Stimulated activated memory B cell treated with anti-CD40 and anti-IgM and Interleukin-4, amounts not matched to agents 10 μg/mL and 1 μg/mL and 100 μg/mL, for 72 hours (primary cell): Measurements from ENCODE around the gene CDH23.
A peak's percentile ranks its signal among the peaks of the same experiment; 100 is the strongest.

Experiments used
- ATAC-seq: fragments of 150-1000 bp; cut with Tn5 transposase; 2 replicates; pipeline ENCODE4 v1.10.0; 2021
- H3K27ac Mint-ChIP-seq: one replicate; pipeline ENCODE4 v1.8.0; 2022; ENCODE audit warnings: mild to moderate bottlenecking, mixed read lengths
- H3K27me3 Mint-ChIP-seq: one replicate; pipeline ENCODE4 v1.8.0; 2022; ENCODE audit warnings: mixed read lengths
- H3K36me3 Mint-ChIP-seq: one replicate; pipeline ENCODE4 v1.8.0; 2022; ENCODE audit warnings: mixed read lengths
- H3K4me1 Mint-ChIP-seq: one replicate; pipeline ENCODE4 v1.8.0; 2022; ENCODE audit warnings: mixed read lengths
- H3K4me3 Mint-ChIP-seq: one replicate; pipeline ENCODE4 v1.8.0; 2022; ENCODE audit warnings: mild to moderate bottlenecking, moderate library complexity, mixed read lengths
- H3K9me3 Mint-ChIP-seq: one replicate; pipeline ENCODE4 v1.8.0; 2022; ENCODE audit warnings: mixed read lengths

Gene CDH23

GRCh38 chr10:71691405-71691804 is 294.7 kb downstream of the CDH23 start:
- Mint-ChIP-seq H3K36me3 (peaks cover 5% of the 10 kb centered on the region), H3K4me3 (no peak overlapping the region), H3K27ac (peak overlapping the region; percentile 33), H3K9me3 (peaks cover 4% of the 10 kb centered on the region), H3K27me3 (no peaks in the 10 kb centered on the region), H3K4me1 (peaks cover 36% of the 10 kb centered on the region)
- ATAC-seq = no peak

- Mint-ChIP-seq H3K4me1 (peaks cover 50% of the 10 kb centered on the region), H3K9me3 (peaks cover 4% of the 10 kb centered on the region), H3K4me3 (no peak overlapping the region), H3K36me3 (peaks cover 5% of the 10 kb centered on the region), H3K27me3 (no peaks in the 10 kb centered on the region), H3K27ac (no peak overlapping the region)
- ATAC-seq = no peak
Measured at GRCh38 chr10:71692598-71693306, 296.0 kb downstream of the CDH23 start.

DNA sequence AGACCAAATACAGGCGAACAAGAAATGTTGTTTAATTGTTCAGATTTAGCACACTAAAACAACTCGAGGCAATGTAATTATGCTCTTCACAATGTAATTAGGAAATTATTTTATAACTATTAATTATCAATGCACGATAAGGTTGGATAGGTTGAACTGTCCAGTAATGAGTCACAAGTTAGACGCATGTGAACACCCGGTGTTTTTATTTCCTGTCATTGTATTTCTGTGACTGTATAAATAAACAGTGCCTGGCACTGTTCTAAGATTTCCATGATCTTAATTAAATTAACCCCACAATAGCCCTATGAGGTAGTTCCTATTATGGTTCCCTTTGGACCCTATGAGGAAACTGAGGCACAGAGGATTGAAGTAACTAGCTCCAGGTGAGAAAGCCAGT is 296.7 kb downstream of the CDH23 start:
- Mint-ChIP-seq H3K27ac (peak overlapping the region; percentile 73), H3K4me3 (no peak overlapping the region), H3K4me1 (peaks cover 51% of the 10 kb centered on the region), H3K36me3 (peaks cover under 1% of the 10 kb centered on the region), H3K27me3 (no peaks in the 10 kb centered on the region), H3K9me3 (peaks cover under 1% of the 10 kb centered on the region)
- no peak for ATAC-seq

GRCh38 chr10:71694039-71694501 is 297.4 kb downstream of the CDH23 start:
- no peaks in the 10 kb centered on the region for H3K36me3 Mint-ChIP-seq
- peak; percentile 32 for ATAC-seq
- H3K27ac Mint-ChIP-seq = peak overlapping the region; percentile 73
- no peaks in the 10 kb centered on the region for H3K9me3 Mint-ChIP-seq
- no peaks in the 10 kb centered on the region for H3K27me3 Mint-ChIP-seq
- H3K4me3 Mint-ChIP-seq = peak overlapping the region; percentile 51
- H3K4me1 Mint-ChIP-seq = peaks cover 54% of the 10 kb centered on the region

- peak overlapping the region; percentile 73 for H3K27ac Mint-ChIP-seq
- peaks cover 54% of the 10 kb centered on the region for H3K4me1 Mint-ChIP-seq
- no peaks in the 10 kb centered on the region for H3K9me3 Mint-ChIP-seq
- H3K4me3 Mint-ChIP-seq = peak overlapping the region; percentile 51
- no peaks in the 10 kb centered on the region for H3K27me3 Mint-ChIP-seq
- peak; percentile 96 for ATAC-seq
- H3K36me3 Mint-ChIP-seq = no peaks in the 10 kb centered on the region
Measured at GRCh38 chr10:71694567-71694968, 297.8 kb downstream of the CDH23 start.

- Mint-ChIP-seq H3K36me3 (no peaks in the 10 kb centered on the region), H3K4me1 (peaks cover 54% of the 10 kb centered on the region), H3K9me3 (no peaks in the 10 kb centered on the region), H3K27ac (peak overlapping the region; percentile 73), H3K4me3 (no peak overlapping the region), H3K27me3 (no peaks in the 10 kb centered on the region)
- ATAC-seq = no peak
Measured at GRCh38 chr10:71695502-71696476, 299.1 kb downstream of the CDH23 start.

- no peaks in the 10 kb centered on the region for H3K36me3 Mint-ChIP-seq
- H3K27ac Mint-ChIP-seq = peak overlapping the region; percentile 51
- H3K9me3 Mint-ChIP-seq = no peaks in the 10 kb centered on the region
- peak; percentile 40 for ATAC-seq
- H3K4me1 Mint-ChIP-seq = peaks cover 54% of the 10 kb centered on the region
- no peak overlapping the region for H3K4me3 Mint-ChIP-seq
- no peaks in the 10 kb centered on the region for H3K27me3 Mint-ChIP-seq
Measured at GRCh38 chr10:71696628-71697326, 300.1 kb downstream of the CDH23 start.

DNA sequence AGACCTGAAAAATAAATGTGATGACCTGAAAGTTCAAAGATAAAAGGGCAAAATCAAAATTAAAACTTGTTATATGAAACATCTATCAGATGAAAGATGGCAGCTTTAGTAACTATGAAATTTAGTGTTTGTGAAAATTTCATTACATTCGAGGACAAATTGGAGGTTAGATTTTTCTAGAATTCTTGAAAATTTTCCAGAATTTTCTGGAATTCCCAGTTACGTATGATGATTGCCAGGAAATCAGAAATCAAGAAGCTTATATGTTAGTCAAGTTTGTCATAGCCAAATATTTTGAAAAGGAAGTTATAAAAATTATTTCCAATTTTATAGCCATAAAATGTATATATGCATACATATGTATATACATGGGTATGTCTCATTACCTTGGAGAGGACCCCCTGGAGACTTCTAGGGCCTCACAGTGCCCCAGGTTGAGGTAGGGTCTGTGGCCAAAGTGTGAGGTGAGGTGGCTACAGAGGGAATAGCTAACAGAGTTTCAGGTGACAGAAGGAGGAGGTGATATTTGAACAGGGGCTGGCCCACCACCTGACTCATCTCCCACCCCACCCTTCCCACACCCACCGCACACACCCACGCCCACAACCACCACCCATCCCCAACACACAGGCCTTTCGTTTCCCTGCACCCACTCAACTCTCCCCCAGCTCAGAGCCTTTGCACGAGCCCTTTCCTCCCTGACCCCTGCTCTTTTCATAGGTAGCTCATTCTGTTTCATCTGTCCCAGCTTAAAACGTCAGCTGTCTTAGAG is 301.4 kb downstream of the CDH23 start:
- H3K4me1 Mint-ChIP-seq = peaks cover 54% of the 10 kb centered on the region
- peak overlapping the region; percentile 51 for H3K27ac Mint-ChIP-seq
- H3K4me3 Mint-ChIP-seq = no peak overlapping the region
- no peaks in the 10 kb centered on the region for H3K9me3 Mint-ChIP-seq
- no peaks in the 10 kb centered on the region for H3K27me3 Mint-ChIP-seq
- no peaks in the 10 kb centered on the region for H3K36me3 Mint-ChIP-seq
- ATAC-seq = peak; percentile 24

DNA sequence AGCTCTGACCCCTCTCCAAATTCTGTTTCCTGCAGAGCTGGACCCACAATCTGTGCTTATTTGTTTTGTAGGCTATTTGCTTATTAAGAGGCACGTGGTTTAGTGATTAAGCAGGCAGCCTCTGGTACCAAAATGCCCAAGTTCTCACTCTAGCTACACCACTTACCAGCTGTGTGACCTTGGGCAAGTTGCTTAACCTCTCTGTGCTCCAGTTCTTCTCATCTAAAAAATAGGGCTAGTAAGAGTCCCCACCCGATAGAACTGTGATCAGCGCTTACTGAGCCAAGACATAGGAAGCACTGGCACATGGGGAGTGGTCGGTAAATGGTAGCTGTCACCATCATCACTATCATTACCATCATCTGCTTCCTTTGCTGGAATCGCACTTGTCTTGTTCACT is 302.0 kb downstream of the CDH23 start:
- no peak for ATAC-seq
- peaks cover 49% of the 10 kb centered on the region for H3K4me1 Mint-ChIP-seq
- no peaks in the 10 kb centered on the region for H3K36me3 Mint-ChIP-seq
- H3K9me3 Mint-ChIP-seq = no peaks in the 10 kb centered on the region
- H3K27ac Mint-ChIP-seq = peak overlapping the region; percentile 27
- no peak overlapping the region for H3K4me3 Mint-ChIP-seq
- no peaks in the 10 kb centered on the region for H3K27me3 Mint-ChIP-seq

- Mint-ChIP-seq H3K4me3 (no peak overlapping the region), H3K4me1 (peaks cover 28% of the 10 kb centered on the region), H3K27me3 (no peaks in the 10 kb centered on the region), H3K27ac (no peak overlapping the region), H3K36me3 (no peaks in the 10 kb centered on the region), H3K9me3 (no peaks in the 10 kb centered on the region)
- ATAC-seq = no peak
Measured at GRCh38 chr10:71700731-71701368, 304.1 kb downstream of the CDH23 start.

DNA sequence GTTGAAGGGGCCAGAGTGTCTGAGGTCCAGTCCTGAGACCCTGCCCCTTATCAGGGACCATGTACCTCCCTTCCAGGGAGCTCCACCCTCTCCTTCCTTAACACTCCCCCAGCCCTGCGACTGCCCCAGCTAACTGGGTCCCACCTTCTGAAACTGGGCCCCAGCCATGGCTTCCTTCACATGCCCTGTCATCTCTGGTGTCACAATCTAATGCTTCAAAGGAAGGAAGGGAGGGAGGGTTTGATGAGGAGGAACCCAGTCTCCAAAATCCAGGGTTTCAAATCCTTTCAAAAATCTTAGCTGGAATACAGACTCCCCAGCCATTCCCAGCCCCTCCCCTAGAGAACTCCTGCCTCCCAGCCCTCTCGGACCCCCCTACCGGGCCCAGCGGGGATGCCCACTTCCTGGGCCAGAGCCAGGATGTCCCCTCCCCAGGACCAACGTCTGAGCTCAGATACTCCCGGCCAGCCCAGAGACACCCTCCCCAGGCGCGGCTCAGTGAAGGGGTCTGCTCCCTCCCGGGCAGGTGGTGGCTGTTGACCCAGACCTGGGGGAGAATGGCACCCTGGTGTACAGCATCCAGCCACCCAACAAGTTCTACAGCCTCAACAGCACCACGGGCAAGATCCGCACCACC is 304.9 kb downstream of the CDH23 start:
- H3K27ac Mint-ChIP-seq = no peak overlapping the region
- H3K27me3 Mint-ChIP-seq = no peaks in the 10 kb centered on the region
- H3K4me1 Mint-ChIP-seq = peaks cover 22% of the 10 kb centered on the region
- H3K36me3 Mint-ChIP-seq = no peaks in the 10 kb centered on the region
- no peak overlapping the region for H3K4me3 Mint-ChIP-seq
- no peaks in the 10 kb centered on the region for H3K9me3 Mint-ChIP-seq
- no peak for ATAC-seq

- H3K9me3 Mint-ChIP-seq = no peaks in the 10 kb centered on the region
- no peaks in the 10 kb centered on the region for H3K27me3 Mint-ChIP-seq
- no peaks in the 10 kb centered on the region for H3K36me3 Mint-ChIP-seq
- no peak for ATAC-seq
- peaks cover 14% of the 10 kb centered on the region for H3K4me1 Mint-ChIP-seq
- H3K4me3 Mint-ChIP-seq = no peak overlapping the region
- peak overlapping the region; percentile 7 for H3K27ac Mint-ChIP-seq
Measured at GRCh38 chr10:71703577-71703976, 306.9 kb downstream of the CDH23 start.

DNA sequence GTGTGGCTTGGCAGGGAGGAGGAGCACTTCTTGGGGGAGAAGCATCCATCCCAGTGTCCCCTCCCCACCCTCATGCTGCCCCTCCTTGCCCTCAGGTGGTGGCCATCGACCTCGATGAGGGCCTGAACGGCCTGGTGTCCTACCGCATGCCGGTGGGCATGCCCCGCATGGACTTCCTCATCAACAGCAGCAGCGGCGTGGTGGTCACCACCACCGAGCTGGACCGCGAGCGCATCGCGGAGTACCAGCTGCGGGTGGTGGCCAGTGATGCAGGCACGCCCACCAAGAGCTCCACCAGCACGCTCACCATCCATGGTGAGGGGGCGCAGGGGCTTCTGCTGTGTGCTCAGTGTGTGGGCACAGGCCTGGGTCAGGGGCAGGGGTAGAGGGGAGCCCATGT is 308.1 kb downstream of the CDH23 start:
- Mint-ChIP-seq H3K36me3 (no peaks in the 10 kb centered on the region), H3K27ac (no peak overlapping the region), H3K4me3 (no peak overlapping the region), H3K4me1 (peaks cover 22% of the 10 kb centered on the region), H3K9me3 (no peaks in the 10 kb centered on the region), H3K27me3 (no peaks in the 10 kb centered on the region)
- no peak for ATAC-seq

DNA sequence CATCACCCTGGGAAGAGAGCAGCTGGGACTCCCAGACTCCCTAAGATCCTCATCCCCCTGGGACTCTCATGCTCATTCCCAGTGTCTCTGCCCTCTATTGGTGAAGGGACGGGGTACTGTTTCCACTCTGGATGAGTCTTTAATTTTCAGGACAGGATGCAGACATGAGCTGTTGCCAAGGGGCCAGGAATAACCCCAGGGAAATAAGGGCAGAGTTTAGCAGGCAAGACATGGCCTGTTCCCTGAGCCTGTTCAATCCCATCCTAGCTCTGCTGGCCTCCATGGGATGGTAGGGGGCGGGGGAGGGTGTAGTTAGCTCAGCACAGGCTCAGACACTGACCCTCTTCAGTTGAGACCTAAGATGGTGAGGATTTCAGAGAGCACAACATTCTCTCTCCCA is 308.9 kb downstream of the CDH23 start:
- H3K27me3 Mint-ChIP-seq = no peaks in the 10 kb centered on the region
- H3K27ac Mint-ChIP-seq = no peak overlapping the region
- H3K4me1 Mint-ChIP-seq = peaks cover 29% of the 10 kb centered on the region
- H3K4me3 Mint-ChIP-seq = no peak overlapping the region
- H3K36me3 Mint-ChIP-seq = no peaks in the 10 kb centered on the region
- no peak for ATAC-seq
- no peaks in the 10 kb centered on the region for H3K9me3 Mint-ChIP-seq
